GM18526 (cell line): ENCODE measurements around the gene RPS6KL1.

Experiments
- POLR2A ChIP-seq: IDR thresholded peaks from 3 replicates; pipeline ENCODE4 v1.6.1; 2011; ENCODE audit not compliant: insufficient read length; ENCODE audit errors: extremely low read depth

Gene RPS6KL1

DNA sequence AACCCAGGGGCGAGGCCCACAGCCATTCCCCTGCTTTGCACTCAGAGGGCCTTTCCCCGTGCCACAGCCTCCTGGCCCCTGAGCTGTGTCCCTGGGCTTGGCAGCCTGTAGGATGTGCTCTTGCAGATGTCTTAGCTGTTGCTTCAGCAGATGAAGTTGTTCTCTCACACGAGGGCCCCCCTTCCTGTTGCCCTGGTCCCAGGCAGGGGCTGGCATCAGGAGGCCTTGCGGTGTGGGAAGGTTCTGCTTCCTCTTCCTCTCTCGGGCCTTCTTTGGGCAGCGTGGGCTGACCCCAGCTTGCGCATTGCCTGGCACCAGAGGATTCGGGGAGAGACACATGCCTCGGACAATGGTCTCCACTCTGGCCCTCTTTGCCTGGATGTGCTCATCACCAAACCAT, 59.8 kb downstream of the RPS6KL1 start:
- no peak for TF ChIP-seq POLR2A

GRCh38 chr14:74861734-74862090, 61.3 kb downstream of the RPS6KL1 start:
- no peak for TF ChIP-seq POLR2A

DNA sequence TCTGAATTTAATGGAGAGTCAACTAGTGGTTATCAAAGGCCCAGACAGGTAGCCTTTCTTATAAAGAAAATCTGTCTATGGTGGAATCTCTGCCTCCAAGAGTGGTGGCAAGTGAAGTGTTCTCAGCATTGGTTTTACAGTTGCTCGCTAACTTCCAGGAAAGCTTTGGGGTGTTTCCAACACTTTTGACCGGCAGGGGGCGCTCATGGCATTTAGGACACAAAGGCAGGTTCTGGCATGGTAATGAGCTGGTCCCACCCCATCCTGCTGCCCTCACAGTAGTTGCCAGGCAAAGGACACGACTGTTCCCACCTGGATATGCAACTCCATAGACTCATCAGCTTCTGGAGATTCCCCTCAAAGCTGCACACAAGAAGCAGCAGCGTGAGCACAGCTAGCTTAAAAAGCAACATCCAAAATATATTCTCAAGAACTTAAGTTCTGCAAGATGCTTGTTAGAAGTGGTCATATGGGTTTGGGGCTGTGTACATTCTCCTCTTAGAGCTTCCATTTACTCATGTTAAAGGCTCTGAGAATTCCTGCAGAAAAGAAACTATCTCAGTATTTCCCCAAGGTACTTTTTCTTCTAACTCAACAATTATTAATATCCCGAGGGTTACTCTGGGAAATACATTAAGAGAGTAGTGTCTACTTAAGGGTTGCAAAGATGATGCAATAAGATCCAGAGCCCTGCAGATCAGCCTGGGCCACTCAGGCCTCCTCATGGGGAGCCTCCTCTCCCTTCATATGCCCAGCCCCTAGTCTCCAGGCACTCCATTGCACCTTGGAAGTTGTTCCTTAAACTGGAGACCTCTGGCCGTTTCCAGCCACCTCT, 61.9 kb downstream of the RPS6KL1 start:
- TF ChIP-seq POLR2A, result no peak

GRCh38 chr14:74859757-74860552, 63.1 kb downstream of the RPS6KL1 start:
- TF ChIP-seq POLR2A, result no peak

DNA sequence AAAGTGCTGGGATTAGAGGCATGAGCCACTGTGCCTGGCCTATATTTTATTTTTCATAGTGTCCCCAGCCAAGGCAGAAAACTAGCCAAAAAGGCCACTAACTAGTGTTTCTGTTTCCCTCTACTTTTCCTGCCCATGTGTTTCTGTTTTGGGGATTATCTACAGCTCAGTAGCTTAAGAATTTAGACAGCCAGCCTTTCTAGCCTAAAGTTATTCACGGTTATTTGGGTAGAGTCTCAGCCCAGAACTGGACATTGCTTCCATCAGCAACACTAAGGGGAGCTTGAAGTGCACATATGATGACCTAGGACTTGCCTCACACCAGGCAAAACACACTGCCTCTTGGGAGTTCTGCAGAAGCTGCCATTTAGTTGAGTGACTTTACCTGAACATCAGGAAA, 65.0 kb downstream of the RPS6KL1 start:
- no peak for TF ChIP-seq POLR2A

DNA sequence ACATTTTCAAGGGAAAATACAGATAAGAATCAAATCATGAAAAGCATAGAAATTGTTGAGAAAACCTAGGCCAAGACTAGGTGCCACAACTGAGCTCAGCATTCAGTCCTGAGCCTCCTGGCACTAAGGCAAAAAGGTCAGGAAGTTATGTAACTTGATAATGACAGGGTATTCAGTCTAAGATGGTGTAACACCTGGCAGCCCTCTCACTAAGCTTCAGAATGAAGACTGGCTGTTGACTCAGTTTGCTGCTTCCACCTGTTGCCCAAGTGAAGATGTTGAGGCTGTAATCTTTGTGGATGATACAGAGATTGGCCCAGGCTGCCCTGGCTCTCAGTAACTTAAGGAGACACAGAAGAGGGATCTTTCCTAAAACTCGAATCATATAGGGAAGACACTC, 66.7 kb downstream of the RPS6KL1 start:
- TF ChIP-seq POLR2A, result no peak

- no peak for TF ChIP-seq POLR2A
These were observed 67.1 kb downstream of the RPS6KL1 start for GRCh38 chr14:74855945-74856344.

GRCh38 chr14:74855021-74855420, 68.0 kb downstream of the RPS6KL1 start:
- TF ChIP-seq POLR2A, result no peak
